Smooth muscle cell (in vitro differentiated cells): ENCODE data around the gene GATAD2A. TPM values are rescaled to one million over a fixed set of nuclear protein-coding genes. Genes with fewer than 3 reads are reported as not detected.

ENCODE experiments used
- DNase-seq: peaks from one replicate; lab custom pipeline; 2025; ENCODE audit not compliant: unreplicated experiment; lab: John Stamatoyannopoulos, UW
- H2AFZ ChIP-seq: fragments of 200-600 bp; sonication (generic); 2 replicates; pipeline ENCODE4 v1.6.0; 2016; ENCODE audit warnings: antibody characterized with exemption, low read depth, mild to moderate bottlenecking
- H3F3A ChIP-seq: fragments of 200-600 bp; sonication (generic); 2 replicates; pipeline ENCODE4 v1.6.0; 2017; ENCODE audit warnings: antibody characterized with exemption, low read depth
- H3K27ac ChIP-seq: fragments of 200-600 bp; sonication (generic); 2 replicates; pipeline ENCODE4 v1.5.1; 2016; ENCODE audit warnings: low read depth, mild to moderate bottlenecking
- H3K27me3 ChIP-seq: fragments of 200-600 bp; sonication (generic); 2 replicates; pipeline ENCODE4 v1.6.1; 2016; ENCODE audit warnings: low read depth, mild to moderate bottlenecking
- H3K36me3 ChIP-seq: fragments of 200-600 bp; sonication (generic); 2 replicates; pipeline ENCODE4 v1.5.1; 2016; ENCODE audit warnings: low read depth
- H3K4me1 ChIP-seq: fragments of 200-600 bp; sonication (generic); 2 replicates; pipeline ENCODE4 v1.5.1; 2016; ENCODE audit warnings: low read depth
- H3K4me2 ChIP-seq: fragments of 200-600 bp; sonication (generic); 2 replicates; pipeline ENCODE4 v1.6.0; 2016; ENCODE audit warnings: mild to moderate bottlenecking
- H3K4me3 ChIP-seq: fragments of 200-600 bp; sonication (generic); 2 replicates; pipeline ENCODE4 v1.5.1; 2016; ENCODE audit warnings: mild to moderate bottlenecking
- H3K79me2 ChIP-seq: fragments of 200-600 bp; sonication (generic); 2 replicates; pipeline ENCODE4 v1.6.0; 2016; ENCODE audit warnings: low read depth, mild to moderate bottlenecking
- H3K9ac ChIP-seq: fragments of 200-600 bp; sonication (generic); 2 replicates; pipeline ENCODE4 v1.6.0; 2016; ENCODE audit warnings: low read depth
- H3K9me3 ChIP-seq: fragments of 200-600 bp; sonication (generic); replicated peaks from 2 replicates; pipeline ENCODE4 v1.5.1; 2016; ENCODE audit warnings: low read depth
- H4K20me1 ChIP-seq: fragments of 200-600 bp; sonication (generic); 2 replicates; pipeline ENCODE4 v1.6.0; 2016; ENCODE audit warnings: low read depth
- CTCF ChIP-seq: fragments of 200-600 bp; sonication (generic); IDR thresholded peaks from 2 replicates; pipeline ENCODE4 v1.5.1; 2017; ENCODE audit warnings: borderline replicate concordance, mild to moderate bottlenecking, antibody characterized with exemption; ENCODE audit not compliant: insufficient read depth, poor library complexity, severe bottlenecking
- WGBS: methylation state at CpG from one replicate; pipeline ENCODE4 v1.1.7; 2016; ENCODE audit warnings: low lambda C conversion rate; 5-methylcytosine and 5-hydroxymethylcytosine counted together
- polyA plus RNA-seq: library from polyadenylated mRNA; unstranded; fragments of >200 nt; fragmentation: Nextera tagmentation; extraction: Ambion mirVana; gene quantifications from 2 replicates; pipeline ENCODE4 v1.2.1, GENCODE V29; 2016
- total RNA-seq: library from RNA; depleted of rRNA; stranded (reverse); fragments of >200 nt; gene quantifications from 2 replicates; pipeline ENCODE4 v1.2.3, GENCODE V29; 2014

GATAD2A gene
- total and polyA plus RNA-seq, 2 experiments from 2014 or later = 26.8 to 27.0 TPM

GRCh38 chr19:19410553-19411550 is 5.4 kb downstream of the GATAD2A start:
- peaks cover 11% of the 10 kb centered on the region for H3F3A ChIP-seq
- H3K27ac ChIP-seq = no peak overlapping the region
- peaks cover 97% of the 10 kb centered on the region for H3K79me2 ChIP-seq
- H3K36me3 ChIP-seq = no peaks in the 10 kb centered on the region
- H3K4me3 ChIP-seq = no peak overlapping the region
- no peak for TF ChIP-seq CTCF
- H4K20me1 ChIP-seq = peaks cover 95% of the 10 kb centered on the region
- H3K4me1 ChIP-seq = peaks cover 12% of the 10 kb centered on the region
- no peak overlapping the region for H2AFZ ChIP-seq
- H3K27me3 ChIP-seq = no peaks in the 10 kb centered on the region
- WGBS = 79% methylated on average over 15 of the region's 15 CpGs
- H3K9me3 ChIP-seq = no peaks in the 10 kb centered on the region
- no peak for DNase-seq
- no peak overlapping the region for H3K4me2 ChIP-seq
- H3K9ac ChIP-seq = no peak overlapping the region

- Histone ChIP-seq H3K27ac (no peak overlapping the region), H3K9ac (no peak overlapping the region), H2AFZ (no peak overlapping the region), H4K20me1 (peaks cover 100% of the 10 kb centered on the region), H3K36me3 (no peaks in the 10 kb centered on the region), H3K4me3 (no peak overlapping the region), H3K4me1 (peaks cover 4% of the 10 kb centered on the region), H3K79me2 (peaks cover 98% of the 10 kb centered on the region), H3K4me2 (no peak overlapping the region), H3K9me3 (no peaks in the 10 kb centered on the region), H3K27me3 (no peaks in the 10 kb centered on the region), H3F3A (no peaks in the 10 kb centered on the region)
- WGBS = 92% methylated on average over 1 of the region's 1 CpG
- DNase-seq = no peak
- TF ChIP-seq CTCF = no peak
Measured at GRCh38 chr19:19416280-19416679, 10.8 kb downstream of the GATAD2A start.

- H3F3A ChIP-seq = no peaks in the 10 kb centered on the region
- WGBS = 41% methylated on average over 5 of the region's 5 CpGs
- no peak overlapping the region for H3K27ac ChIP-seq
- H3K79me2 ChIP-seq = peaks cover 98% of the 10 kb centered on the region
- peaks cover 100% of the 10 kb centered on the region for H4K20me1 ChIP-seq
- no peak overlapping the region for H3K4me2 ChIP-seq
- no peak for DNase-seq
- H3K27me3 ChIP-seq = no peaks in the 10 kb centered on the region
- H2AFZ ChIP-seq = no peak overlapping the region
- TF ChIP-seq CTCF = no peak
- no peak overlapping the region for H3K4me3 ChIP-seq
- no peak overlapping the region for H3K9ac ChIP-seq
- no peaks in the 10 kb centered on the region for H3K9me3 ChIP-seq
- H3K4me1 ChIP-seq = peaks cover 4% of the 10 kb centered on the region
- no peaks in the 10 kb centered on the region for H3K36me3 ChIP-seq
Measured at GRCh38 chr19:19417046-19417445, 11.6 kb downstream of the GATAD2A start.
